IPS-NIHi7 (cell line): ENCODE measurements around the gene POLDIP2.

Source experiments
- DNase-seq: peaks from one replicate; pipeline ENCODE4 v3.0.0; 2012; ENCODE audit warnings: mixed read lengths; ENCODE audit errors: extremely low spot score

Gene POLDIP2

DNA sequence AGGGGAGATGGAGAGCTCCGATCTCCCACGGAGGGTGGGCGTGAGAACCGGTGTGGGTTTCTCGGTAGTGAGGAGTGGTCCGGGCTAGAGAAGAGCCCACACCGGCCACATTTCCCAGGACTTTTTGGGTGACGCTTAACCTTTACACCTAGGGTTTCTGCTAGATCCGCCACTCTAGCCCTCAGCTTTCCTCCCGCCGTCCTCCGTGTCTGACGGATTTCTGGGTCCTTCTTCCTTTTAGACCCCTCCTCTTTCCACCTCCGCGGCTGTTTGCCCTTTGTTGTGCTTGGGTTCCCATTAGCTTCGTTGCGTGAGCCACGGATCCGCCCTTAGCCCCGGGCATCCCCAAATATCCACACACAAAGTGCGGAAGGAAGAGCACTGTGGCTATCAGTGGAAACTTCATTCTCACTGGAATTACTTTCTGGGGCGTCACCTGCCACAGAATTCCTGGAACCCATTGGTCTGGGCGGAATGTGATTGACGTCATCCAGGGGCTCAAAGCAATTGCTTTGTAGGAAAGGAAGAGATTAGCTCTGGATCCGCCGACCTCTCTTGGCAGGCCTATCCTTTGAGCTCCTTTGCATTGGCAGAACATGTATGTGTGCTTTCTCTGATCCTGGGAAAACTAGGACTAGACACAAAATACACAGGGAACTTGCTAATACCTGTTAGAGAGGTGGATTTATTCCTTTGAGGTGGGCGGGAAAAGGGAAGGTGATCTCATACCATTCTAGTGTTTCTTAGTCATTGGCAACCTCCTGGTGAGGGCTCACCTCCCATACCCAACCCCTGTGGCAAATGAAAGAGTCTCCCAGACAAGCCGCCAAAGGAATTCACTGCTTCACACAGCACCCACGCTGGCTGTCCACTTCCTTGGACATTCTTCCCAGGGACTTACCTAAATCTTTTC, 21.1 kb downstream of the POLDIP2 start:
- DNase-seq = peak; percentile 72

DNA sequence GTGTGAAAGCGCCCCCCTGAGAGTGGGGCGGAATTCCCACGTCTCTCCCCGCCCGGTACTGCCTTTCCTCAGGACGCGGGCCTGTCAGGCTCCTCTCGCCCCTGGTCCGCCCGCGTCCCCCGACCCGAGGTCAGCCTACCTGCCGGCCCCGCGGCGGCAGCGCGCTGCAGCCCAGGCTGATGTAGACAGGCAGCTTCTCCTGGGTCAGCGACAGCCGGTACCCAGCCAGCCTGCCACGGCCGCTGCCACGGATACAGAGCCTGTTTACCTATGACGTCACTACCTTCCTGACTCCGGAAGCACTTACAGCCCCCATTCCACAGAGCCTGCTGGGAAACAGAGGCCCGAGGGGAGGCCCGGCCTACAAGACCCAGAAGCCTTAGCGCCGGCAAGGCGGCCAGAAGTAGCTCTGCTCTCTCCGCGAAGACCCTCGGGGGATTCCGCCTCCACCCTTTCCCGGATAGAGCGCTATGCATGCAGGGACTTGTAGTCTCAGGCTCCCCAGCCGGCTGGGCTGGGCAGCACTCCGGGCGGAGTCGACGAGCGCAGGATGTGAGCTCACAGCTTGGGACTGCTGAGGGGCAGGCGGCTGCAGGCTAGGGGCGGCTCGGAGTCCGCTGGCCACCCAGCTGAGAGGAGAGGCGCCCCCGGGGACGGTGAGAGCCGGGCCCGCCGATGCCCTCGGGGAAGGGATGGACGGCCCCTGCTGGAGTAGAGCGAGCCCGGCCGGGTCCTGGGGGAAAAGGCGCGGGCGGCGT, 21.9 kb downstream of the POLDIP2 start, which contains the start of the genes IFT20 and TNFAIP1:
TSS of gene IFT20 (minus strand) at position 272 of the 758 bp plus-strand sequence. CDS start 3,487 bp downstream, outside the sequence.
TSS of gene TNFAIP1 (plus strand) at position 561 of the 758 bp plus-strand sequence. CDS start 3,761 bp downstream, outside the sequence.
- peak; percentile 95 for DNase-seq

DNA sequence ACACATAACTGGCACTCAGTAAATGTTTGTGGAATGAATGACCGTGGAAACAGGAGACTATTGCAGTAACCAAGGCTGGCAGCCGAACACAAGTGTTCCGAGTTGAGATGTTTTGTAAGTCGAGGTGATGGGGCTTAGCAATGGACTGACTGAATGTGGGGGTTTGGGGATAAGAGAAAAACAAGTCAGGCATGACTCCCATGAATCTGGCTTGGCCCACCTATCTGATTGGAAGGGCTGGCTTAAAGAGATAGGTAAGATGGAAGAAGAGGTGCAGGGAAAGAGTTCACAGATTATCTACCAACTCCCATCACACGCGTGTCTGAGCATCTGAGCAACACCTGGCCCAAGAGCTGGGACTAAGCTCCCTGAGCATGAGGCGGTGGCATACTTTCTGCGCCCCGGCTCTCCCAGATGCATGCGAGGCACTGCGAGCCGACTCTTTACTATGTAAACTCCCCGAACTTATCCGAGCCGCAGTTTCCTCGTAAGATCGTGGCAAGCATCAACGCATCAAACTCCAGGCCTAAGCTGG, 22.6 kb downstream of the POLDIP2 start:
- no peak for DNase-seq

DNA sequence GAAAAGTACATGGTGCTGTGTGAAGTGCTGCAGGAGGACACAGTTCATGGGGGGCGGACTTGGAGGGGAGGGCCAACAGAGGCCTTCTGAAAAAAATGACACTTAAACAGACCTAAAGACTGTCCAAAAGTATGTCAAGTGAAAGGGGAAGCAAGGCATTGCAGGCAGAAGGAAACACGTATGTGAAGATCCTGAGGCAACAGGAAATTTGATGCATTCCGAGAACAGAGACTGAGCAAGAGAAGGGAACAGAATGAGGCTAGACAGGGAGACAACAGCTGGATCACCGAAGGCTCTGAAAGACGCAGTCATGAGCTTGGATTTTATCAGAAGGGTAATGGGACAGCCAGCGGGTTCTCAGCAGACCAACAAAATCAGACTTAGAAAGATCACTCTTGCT, 23.2 kb downstream of the POLDIP2 start:
- DNase-seq = no peak

DNA sequence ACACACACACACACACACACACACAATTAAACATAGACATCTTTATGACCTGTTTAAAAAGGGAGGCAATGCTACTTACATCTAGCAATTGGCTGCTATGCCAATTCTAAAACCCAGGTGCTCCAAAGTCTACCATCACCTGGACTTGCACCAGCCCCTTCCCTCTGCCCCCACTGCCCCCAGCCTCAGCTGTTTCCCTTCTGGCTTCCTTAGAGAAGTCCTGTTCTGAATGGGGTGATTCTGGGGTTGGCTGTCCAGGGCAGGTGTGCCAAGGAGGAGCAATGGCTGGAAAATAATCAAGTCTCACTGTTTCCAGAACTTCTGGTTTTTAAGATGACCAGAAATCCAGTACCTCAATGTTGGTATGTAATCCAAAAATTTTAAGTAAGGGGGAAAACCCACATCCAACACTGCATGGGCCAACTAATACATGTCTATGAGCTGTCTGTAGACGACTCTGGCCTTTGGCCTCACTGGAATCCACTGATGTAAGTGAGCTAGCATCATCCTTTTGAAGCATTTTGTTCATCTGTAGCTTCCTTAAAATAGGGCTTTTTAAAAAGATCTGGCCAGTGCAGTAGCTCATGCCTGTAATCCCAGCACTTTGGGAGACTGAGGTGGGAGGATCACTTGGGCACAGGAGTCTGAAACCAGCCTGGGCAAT, 24.1 kb downstream of the POLDIP2 start:
- no peak for DNase-seq

DNA sequence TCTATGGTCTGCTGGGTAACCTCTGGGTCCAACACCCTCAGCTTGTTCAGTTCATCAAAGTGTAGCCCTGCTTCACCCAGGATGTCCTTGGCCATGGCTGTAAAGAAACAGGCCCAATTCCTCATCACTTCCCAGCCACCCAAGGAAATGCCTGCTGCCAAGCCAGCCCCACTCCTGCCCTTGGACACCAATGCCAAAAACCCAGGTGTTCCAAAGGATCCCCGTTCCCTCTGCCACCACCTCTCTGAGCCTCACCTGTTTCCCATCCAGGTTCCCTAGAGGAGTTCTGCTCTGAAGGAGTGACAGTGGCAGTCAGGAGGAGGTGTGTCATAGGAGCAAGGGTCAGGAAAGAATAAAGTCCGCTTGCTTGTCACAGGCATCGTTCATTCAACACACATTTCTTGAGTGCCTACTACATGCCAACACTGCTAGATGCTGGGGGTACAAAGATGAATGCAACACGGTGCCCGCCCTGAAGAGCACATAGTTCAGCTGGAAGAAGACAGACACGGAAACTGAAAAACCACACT, 25.4 kb downstream of the POLDIP2 start:
- no peak for DNase-seq

DNA sequence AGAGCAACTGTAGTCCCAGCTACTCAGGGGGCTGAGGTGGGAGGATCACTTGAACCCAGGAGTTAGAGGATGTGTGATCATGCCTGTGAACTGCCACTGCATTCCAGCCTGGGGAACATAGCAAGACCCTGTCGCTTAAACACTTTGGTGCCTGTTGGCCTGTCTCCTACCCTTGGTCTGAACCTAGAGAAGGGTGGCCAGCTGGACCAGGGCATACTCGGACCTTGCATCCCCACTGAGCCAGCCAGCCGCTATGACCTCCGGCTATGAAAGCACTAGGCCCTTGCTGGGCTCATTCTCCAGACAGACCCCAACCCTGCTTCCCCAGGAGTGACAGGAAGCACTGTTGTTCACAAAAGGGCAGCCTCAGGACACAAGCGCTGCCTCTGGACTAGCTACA, 26.7 kb downstream of the POLDIP2 start:
- no peak for DNase-seq

DNA sequence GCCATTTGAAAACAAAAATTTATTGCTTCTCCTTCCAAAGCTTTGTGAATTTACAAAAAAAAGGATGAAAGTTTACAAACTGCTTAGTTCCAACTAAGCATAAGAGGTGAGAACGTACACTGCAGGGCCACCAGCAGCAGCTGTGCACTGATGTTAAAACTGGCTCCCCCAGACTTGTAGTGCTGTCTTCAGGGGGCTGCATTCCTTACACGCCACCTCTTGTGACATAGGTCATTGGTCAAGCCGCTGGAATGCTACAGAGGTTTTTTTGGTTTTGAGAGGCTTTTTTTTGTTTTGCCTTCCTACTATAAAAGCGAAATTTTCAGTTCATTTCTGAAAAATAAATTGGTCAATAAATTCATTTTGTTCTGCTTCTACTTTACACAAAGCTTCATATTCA, 29.0 kb downstream of the POLDIP2 start:
- DNase-seq = no peak

DNA sequence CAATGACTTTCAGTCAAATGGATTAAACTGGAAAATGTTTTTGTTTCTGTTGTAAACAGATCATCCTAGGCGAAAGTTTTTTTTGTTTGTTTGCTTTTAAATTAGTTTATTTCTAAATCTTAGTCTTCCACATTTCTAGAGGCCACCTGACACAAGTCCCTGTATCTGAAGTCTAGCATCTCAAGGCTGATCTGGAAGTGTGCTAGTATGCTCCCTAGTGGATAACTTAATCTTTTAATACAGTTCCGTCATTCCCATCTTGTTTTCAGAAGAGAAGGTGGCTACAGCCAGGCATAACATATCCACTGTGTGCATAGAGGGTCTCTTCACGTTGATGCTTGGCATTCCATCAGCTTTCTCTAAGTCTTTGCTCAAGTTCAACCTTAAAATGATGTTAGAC, 29.6 kb downstream of the POLDIP2 start:
- DNase-seq = no peak

DNA sequence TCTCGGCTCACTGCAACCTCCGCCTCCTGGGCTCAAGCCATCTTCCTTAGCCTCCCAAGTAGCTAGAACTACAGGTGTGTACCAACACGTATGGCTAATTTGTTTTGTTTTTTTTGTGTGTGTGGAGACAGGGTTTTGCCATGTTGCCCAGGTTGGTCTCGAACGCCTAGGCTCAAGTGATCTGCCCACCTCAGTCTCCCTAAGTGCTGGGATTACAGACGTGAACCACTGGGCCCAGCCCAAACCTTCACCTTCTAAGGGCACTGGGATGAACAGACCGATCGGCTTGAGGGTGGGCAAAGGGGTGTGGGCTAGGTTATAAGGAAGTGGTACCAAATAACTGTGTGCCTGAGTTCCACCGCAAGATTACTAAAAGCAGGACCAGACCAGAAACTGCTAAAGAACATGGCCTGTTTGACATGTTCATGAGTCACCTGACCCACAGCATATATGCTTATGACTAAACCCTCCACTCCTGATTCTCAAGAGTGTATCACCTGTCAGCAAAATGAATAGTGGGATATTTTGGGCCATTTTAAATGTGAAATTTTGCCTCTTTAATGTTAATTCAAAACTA, 30.2 kb downstream of the POLDIP2 start:
- no peak for DNase-seq

DNA sequence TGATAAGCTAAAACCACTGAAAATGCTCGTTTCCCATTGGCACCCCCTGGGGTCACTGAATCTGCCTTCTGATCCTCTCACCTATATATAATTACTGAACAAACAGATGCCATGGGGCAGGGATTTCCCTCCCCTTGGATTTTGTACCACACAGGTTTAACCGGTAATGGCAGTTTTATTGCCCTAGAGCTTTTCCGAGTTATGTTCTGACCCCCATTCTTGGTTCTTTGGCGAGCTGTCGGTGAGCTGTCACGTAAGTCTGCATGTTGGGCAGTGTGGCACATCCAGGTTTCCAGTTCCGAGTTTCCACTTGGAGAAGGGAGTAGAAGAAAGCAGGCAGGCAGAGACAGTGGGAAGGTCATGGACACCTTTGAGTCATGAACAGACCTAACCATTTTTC, 31.2 kb downstream of the POLDIP2 start:
- DNase-seq = no peak

DNA sequence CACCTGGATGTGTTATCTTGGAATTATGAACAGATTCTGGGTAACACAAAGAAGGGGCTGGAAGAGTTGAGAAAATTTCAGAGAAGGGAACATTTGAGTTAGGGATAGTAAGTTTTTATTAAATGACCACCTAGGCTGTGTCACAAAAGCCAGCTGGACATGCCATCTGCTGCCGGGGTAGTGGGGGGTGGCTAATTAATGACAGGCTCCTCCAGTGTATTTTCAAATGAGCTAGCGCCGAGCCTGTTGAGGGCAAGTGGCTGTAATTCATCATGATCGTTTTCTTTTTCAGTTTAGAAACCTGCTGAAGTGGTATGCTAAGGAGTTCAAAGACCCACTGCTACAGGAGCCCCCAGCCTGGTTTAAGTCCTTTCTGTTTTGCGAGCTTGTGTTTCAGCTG, 32.1 kb downstream of the POLDIP2 start:
- DNase-seq = no peak

DNA sequence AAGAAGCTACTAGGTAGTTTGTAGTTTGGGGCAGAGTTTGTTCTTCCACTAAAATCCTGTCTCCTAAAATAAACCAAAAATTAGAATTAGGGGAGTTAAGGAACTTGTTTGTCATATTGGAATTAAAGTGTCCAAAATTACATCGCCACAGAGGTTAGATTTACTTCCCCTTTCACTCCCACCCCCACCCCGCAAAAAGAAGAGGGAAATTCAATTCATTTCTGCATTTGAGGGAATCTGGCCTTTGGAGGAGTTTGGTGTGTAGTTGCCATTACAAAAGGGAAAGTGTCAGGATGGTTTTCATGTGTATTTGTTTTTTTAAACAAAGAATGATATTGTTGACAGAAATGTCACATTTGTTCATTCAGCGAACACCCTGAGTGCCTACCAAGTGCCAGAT, 32.5 kb downstream of the POLDIP2 start:
- no peak for DNase-seq

DNA sequence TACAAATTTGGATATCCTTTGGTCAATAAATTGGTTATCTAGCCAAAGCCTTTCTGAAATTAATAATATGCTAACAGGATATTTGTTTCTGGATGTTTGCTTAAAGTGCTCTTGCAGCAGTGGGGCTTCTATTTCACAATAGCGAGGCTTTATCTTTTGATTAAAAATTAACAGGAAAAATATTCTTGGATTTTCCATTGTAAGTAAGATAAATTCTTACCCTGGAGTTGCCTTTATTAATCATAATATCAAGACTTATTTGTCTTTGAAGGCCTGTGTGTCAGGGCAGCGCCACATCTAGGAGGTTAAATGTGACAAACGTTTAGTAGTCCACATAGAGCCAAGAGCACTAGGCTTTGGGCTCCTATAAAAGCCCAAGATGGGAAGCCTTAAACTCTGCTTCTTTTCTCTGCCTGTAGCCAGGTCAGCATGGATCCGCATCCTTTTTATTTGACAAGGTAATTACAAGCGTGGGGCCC, 33.0 kb downstream of the POLDIP2 start:
- DNase-seq = no peak

DNA sequence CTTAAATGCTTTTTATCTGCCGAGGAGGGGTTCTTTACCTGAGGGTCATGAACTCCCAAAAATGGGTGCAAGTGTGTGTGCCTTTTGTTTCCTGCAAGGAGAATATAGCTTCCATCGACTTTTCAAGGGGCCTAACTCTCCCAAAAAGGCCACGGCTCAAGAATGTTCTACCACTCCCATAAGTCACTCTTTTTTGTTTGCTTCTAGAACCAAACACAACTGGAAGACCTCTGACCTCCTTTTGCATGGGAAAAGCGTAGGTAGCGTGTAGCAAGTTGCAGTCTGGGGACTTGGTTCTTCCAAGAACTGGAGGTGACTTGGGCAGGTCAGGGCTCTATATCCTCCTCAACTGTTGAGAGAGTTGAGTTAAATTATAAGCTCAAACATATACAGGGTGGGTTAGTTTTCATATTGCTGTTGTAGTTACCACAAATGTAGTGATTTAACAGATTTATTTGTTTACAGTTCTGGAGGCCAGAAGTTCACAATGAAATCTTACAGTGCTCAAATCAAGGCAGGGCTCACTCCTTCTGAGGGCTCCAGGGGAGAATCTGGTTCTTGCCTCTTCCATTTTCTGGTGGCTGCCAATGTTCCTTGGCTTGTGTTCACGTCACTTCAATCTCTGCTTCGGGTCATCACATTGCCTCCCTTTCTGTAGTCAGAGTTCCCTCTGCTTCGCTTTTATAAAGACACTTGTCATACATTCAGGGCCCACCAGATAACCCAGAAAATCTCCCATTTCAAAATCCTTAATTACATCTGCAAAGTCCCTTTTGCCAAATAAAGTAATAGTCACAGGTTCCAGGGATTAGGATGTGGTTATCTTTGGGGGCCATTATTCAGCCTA, 36.9 kb downstream of the POLDIP2 start:
- no peak for DNase-seq

DNA sequence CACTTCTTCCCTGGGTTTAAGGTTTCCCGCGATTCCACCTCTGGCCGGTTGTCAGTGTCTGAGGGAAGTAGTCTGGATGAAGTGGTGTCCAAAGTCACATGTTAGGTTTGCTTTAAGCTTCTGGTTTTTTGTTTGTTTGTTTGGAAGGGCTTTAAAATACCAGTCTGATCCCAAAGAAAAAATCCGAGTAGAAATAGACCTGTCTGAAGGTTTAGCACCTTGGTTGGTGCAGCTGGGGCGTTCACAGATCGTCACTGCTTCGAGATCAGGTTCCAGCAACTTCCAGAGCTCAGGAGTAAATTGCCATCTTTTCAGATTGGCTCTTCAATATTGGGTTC, 37.8 kb downstream of the POLDIP2 start:
- DNase-seq = no peak

DNA sequence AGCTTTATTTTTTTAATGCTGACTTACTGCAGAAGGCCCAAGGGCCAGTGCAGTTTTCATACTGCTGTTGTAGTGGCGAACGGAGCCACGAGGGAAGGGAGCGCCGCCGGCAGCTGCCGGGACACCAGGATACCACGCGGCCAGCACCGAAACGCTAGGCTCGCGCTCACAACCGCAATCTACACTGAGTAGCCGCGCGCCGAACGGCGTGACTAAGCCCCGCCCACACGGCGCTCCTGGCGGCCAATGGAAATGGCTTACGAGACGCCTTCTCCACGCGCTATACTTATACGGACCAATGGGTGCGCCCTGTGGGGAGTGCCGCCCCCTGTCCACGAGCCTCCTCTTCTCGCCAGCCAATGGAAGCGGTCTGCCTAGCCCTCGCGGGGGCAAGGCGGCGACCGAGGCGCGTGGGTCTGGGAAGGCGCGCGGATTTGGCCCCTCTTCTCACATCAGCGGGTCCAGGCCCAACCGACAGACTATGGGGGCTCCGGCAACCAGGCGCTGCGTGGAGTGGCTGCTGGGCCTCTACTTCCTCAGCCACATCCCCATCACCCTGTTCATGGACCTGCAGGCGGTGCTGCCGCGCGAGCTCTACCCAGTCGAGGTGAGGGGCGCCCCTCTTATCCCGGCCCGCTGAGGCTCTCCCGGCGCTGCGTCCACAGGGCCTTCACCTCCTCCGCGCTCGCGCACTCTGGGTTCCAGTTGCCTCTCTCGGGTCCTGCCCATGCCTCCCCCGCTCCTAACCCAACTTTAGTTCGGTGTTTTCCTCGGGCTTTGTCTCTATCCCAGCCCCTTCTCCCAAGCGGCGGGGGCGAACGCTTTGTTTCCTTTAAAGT, 38.3 kb downstream of the POLDIP2 start, which contains the start of gene TMEM97:
TSS of gene TMEM97 (plus strand) at position 442 of the 839 bp plus-strand sequence. CDS start at position 482, 40 bp downstream.
- peak; percentile 93 for DNase-seq

DNA sequence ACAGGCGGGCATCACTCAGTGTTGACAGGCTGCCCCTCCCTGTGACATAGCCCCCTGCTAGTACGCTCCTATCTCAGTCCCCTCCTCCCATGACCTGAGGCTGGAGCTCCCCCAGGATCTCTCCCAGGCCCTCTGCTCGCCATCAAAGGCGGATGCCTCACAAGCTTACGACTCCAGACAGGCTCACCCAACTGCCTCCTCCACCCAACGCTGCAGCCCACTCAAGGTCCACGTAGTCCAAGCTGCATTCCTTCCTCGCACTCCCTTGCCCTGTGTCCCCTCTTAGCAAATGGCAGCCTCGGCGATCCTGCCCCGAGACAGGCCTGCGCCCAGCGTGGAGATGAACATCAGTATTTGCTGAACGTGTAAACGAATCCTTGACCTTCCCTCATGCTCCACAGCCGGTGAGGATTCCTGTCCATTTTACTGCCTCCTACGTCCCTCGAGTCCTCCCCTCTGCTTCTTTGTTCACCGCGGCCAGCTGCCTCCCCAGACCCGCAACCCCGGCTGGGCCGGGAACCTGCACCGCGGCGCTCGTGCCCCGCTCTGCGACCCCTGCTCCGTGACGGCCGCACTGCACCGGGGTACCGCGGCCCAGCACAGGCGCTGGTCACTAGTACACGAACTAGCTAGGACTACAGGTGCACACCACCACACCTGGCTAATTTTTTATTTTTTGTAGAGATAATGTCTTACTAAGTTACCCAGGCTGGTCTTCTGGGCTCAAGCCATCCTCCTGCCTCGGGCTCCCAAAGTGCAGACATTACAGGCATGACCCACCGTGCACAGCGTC, 39.2 kb downstream of the POLDIP2 start:
- DNase-seq = peak; percentile 30
